Upper lobe of left lung (tissue), 4 donors: ENCODE measurements around the gene MDK.

ENCODE experiments used
- CTCF ChIP-seq, 6 experiments: fragments of 450-650 bp in 4 of 6; fragments of 200-600 bp in 2 of 6; sonication (generic) in 2 of 6; IDR thresholded peaks; one replicate each; pipeline ENCODE4 v1.5.1; 2016 to 2019; ENCODE audit warnings: antibody characterized with exemption in 6 of 6
- EP300 ChIP-seq, 4 donors: sonication (generic); formaldehyde crosslinking; IDR thresholded peaks; one replicate each; pipeline ENCODE4 v1.5.1; 2017; ENCODE audit warnings: antibody characterized with exemption in 4 of 4, control low read depth in 2 of 4
- POLR2A ChIP-seq, 4 donors: fragments of 450-650 bp; IDR thresholded peaks; one replicate each; pipeline ENCODE4 v1.5.1; 2016 to 2017; ENCODE audit warnings: antibody characterized with exemption in 4 of 4, mild to moderate bottlenecking in 2 of 4
- POLR2AphosphoS5 ChIP-seq, 2 donors: sonication (generic); formaldehyde crosslinking; IDR thresholded peaks; one replicate each; pipeline ENCODE4 v1.5.1; 2017; ENCODE audit warnings: antibody characterized with exemption in 2 of 2

DNA sequence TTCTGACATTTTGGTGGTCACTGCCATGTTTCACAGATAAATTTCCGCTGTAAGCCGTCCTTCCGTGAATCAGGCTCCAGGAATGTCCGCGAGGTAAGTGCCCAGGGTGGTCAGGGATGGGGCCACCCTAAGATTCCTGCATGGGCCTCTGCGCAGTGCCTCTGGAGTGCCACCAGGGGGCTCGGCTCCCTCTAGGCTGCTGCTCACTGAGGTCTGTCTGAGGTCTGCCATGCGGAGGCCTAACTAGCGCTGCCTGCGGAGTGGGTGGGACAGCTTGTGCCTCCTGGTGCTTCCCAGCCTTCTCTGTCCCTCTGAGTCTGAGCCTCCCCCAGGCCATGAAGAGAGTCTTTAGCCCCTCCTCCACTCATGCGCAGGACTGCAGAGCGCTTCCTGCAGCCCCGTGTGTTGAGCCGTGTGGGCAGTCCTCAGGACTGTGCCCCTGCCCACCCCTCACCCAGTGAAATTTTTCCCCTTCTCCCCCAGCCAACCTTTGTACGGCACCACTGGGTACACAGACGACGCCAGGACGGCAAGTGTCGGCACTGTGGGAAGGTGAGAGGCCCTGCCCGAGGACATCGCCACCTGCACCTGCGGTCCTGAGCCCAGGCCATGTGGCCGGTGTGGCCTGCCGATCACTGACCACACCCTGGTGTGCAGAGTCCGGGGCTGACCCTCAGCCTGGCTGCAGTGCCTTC is 11.9 kb upstream of the MDK start:
- TF ChIP-seq CTCF (IDR thresholded peaks at IDR 0.05) (peak; percentile 78 to 85 (median 79)), EP300 (IDR thresholded peaks at IDR 0.05) (no peak), POLR2A (IDR thresholded peaks at IDR 0.05) (no peak), POLR2AphosphoS5 (IDR thresholded peaks at IDR 0.05) (no peak)
